MM.1S (cell line): ENCODE measurements around the gene SMYD5.

Experiments used
- CTCF ChIP-seq: fragments of 300-600 bp; sonication (generic); IDR thresholded peaks from 2 replicates; pipeline ENCODE4 v1.5.1; 2016; ENCODE audit warnings: antibody characterized with exemption, low read length, mixed read lengths
- EZH2 ChIP-seq: fragments of 300-600 bp; sonication (generic); optimal IDR thresholded peaks from 2 replicates; pipeline ENCODE3; 2017; ENCODE audit warnings: low read depth, mild to moderate bottlenecking, antibody characterized with exemption, low read length, mixed read lengths
- EZH2phosphoT487 ChIP-seq: fragments of 300-600 bp; sonication (generic); IDR thresholded peaks from 2 replicates; pipeline ENCODE4 v1.6.1; 2018; ENCODE audit warnings: antibody characterized with exemption, low read length

GRCh38 chr2:73259276-73259675, 45.2 kb downstream of the SMYD5 start:
- TF ChIP-seq CTCF (no peak), EZH2phosphoT487 (no peak), EZH2 (no peak)
